Thyroid gland (tissue), 4 donors: ENCODE results near the gene HTR2A. TPM values are rescaled to one million over a fixed set of nuclear protein-coding genes. Genes with fewer than 3 reads are reported as not detected.

Experiments
- DNase-seq, 2 donors: peaks; one replicate each; pipeline ENCODE4 v3.0.0-alpha.2; 2019
- H3K27ac ChIP-seq, 3 donors: fragments of 200-600 bp; sonication (generic); 1 replicate in 2 of 3; 2 replicates in 1 of 3; pipeline ENCODE4 v1.5.1; 2016 to 2019; ENCODE audit warnings: mild to moderate bottlenecking in 1 of 3, moderate library complexity in 1 of 3
- H3K27me3 ChIP-seq: fragments of 200-600 bp; sonication (generic); one replicate; pipeline ENCODE4 v1.5.1; 2019
- H3K36me3 ChIP-seq, 2 donors: fragments of 200-600 bp; sonication (generic); one replicate each; pipeline ENCODE4 v1.5.1; 2016 to 2019
- H3K4me1 ChIP-seq, 2 donors: fragments of 200-600 bp; sonication (generic); one replicate each; pipeline ENCODE4 v1.5.1; 2017 to 2019
- H3K4me3 ChIP-seq, 3 donors: fragments of 200-600 bp; sonication (generic); replicated peaks in 1 of 3; 1 replicate in 2 of 3; 2 replicates in 1 of 3; pipeline ENCODE4 v1.5.1; 2016; ENCODE audit warnings: mild to moderate bottlenecking in 1 of 3
- H3K9me3 ChIP-seq: fragments of 200-600 bp; sonication (generic); one replicate; pipeline ENCODE4 v1.5.1; 2017
- POLR2A ChIP-seq, 2 donors: fragments of 450-650 bp; IDR thresholded peaks; one replicate each; pipeline ENCODE4 v1.6.1; 2017; ENCODE audit warnings: antibody characterized with exemption in 2 of 2, mild to moderate bottlenecking in 2 of 2, moderate library complexity in 1 of 2
- WGBS, 2 donors: methylation state at CpG; one replicate each; pipeline ENCODE4 v1.1.5; 2017; 5-methylcytosine and 5-hydroxymethylcytosine counted together
- intact Hi-C: fragments of 100-400 bp; cut with DNase I; formaldehyde crosslinking; loops from one replicate; pipeline ENCODE4 v1.15.1; 2023
- total RNA-seq, 4 donors: library from RNA; depleted of rRNA; stranded (reverse); fragments of >200 nt; gene quantifications; one replicate each; pipeline ENCODE4 v1.2.3, GENCODE V29; 2016
- TF ChIP-seq, protein P1 (sequence below), 6 experiments: fragments of 200-600 bp in 3 of 6; fragments of 450-650 bp in 3 of 6; sonication (generic) in 3 of 6; IDR thresholded peaks; one replicate each; pipeline ENCODE4 v1.5.1; 2016 to 2019; ENCODE audit warnings: antibody characterized with exemption in 6 of 6, mild to moderate bottlenecking in 2 of 6, inconsistent platforms in 1 of 6, moderate library complexity in 1 of 6

HTR2A gene
- total RNA-seq: under 1 TPM in 1 of 4 donors, not detected in 3; 0.22 TPM

DNA sequence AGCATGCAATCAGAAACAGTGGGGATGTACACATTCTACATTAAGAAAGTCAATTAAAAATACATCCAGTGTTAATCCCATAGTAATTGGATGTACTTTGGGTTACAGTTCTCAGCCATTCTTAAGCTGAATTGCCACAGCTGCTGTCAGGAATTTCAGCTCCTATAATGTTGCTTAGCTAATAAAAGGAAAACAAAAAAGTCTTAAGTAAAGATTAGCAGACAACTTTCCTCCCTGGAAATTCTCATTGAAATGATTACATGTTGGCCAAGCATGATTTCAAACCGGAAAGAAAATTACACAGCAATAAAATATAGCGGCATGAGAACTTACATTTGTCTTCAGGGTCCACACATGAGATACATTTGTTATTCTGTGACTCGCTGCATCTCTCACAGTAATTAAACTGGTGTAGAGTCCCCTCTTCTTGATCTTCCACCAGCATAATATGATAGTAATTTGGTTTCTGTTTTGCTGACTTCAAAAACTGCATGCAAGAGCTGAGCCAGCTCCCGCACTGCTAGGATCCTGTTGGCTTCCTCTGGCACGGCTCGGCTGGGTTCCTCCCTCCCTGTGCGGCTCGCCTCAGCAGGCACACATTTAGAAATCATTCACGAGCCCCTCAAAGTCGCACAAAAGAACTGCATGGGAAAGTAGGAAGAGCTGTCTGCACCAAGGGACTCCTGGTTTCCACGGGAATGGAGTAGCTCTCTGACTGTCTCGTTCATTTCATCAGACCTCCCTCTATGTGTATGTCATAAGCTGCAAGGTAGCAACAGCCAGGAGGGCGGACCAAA is at the start of gene HTR2A:
TSS of gene HTR2A (minus strand) at position 713 of the 797 bp plus-strand sequence. CDS start 1,147 bp downstream, outside the sequence.
- intact Hi-C loops: no loop called here
- peak; percentile 50 to 63 for DNase-seq

DNA sequence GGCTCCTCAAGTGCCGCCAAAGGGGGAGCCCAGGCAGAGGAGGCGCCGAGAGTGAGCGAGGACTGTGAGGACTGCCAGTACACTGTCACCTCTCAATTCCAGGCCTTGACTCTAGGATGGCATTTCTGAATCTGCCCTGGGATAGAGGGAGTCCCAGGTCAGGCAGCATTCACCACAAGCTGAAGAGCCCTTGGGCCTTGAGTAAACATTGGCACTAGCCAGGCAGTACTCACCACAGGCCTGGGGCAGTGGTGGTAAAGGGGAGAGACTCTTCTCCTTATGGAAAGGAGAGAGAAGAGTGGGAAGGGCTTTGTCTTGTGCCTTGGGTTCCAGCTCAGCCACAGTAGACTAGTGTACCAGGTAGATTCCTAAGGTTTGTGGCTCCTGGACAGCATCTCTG is 39.7 kb upstream of the HTR2A start:
- Histone ChIP-seq H3K4me3 (no peak overlapping the region), H3K27me3 (no peaks in the 10 kb centered on the region), H3K36me3 (no peaks in the 10 kb centered on the region), H3K27ac (no peak overlapping the region), H3K4me1 (no peaks in the 10 kb centered on the region), H3K9me3 (no peaks in the 10 kb centered on the region)
- TF ChIP-seq, protein P1, sequence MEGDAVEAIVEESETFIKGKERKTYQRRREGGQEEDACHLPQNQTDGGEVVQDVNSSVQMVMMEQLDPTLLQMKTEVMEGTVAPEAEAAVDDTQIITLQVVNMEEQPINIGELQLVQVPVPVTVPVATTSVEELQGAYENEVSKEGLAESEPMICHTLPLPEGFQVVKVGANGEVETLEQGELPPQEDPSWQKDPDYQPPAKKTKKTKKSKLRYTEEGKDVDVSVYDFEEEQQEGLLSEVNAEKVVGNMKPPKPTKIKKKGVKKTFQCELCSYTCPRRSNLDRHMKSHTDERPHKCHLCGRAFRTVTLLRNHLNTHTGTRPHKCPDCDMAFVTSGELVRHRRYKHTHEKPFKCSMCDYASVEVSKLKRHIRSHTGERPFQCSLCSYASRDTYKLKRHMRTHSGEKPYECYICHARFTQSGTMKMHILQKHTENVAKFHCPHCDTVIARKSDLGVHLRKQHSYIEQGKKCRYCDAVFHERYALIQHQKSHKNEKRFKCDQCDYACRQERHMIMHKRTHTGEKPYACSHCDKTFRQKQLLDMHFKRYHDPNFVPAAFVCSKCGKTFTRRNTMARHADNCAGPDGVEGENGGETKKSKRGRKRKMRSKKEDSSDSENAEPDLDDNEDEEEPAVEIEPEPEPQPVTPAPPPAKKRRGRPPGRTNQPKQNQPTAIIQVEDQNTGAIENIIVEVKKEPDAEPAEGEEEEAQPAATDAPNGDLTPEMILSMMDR (IDR thresholded peaks at IDR 0.05): no peak
- no peak for TF ChIP-seq POLR2A (IDR thresholded peaks at IDR 0.05)
- 94 to 95% methylated on average over 4 of the region's 4 CpGs for WGBS, 2 donors
- no peak for DNase-seq
- intact Hi-C loops: no loop called here

More for the DNA sequence above, at the start of gene HTR2A:
- Histone ChIP-seq H3K4me1 (peaks cover 0 to 12% of the 10 kb centered on the region in 2 donors), H3K27me3 (no peaks in the 10 kb centered on the region), H3K4me3 (peak within 1 kb of the TSS in 1 of 3 donors; percentile 18), H3K27ac (no peak within 1 kb of the TSS), H3K9me3 (no peaks in the 10 kb centered on the region), H3K36me3 (no peaks in the 10 kb centered on the region)
- WGBS, 2 donors: 22 to 23% methylated on average over 13 of the region's 13 CpGs
- TF ChIP-seq, protein P1 (IDR thresholded peaks at IDR 0.05): no peak
- TF ChIP-seq POLR2A (IDR thresholded peaks at IDR 0.05): no peak

DNA sequence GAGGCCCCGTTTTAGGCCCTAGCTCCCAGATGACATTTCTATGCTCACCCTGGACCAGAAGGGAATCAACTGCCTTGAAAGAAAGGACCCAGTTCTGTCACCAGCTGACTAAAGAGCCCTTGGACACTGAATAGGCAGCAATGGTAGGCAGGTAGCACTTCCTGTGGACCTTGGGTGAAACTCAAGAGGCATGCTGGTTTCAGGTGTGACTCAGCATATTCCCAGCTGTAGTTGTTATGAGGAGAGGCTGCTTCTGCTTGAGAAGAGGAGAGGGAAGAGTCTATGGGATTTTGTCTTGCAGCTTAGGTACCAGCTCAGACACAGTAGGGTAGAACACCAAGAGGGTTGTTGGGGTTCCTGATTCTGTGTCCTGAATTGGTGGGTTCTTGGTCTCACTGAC is 37.9 kb upstream of the HTR2A start:
- intact Hi-C loops: no loop called here
- no peak for DNase-seq
- Histone ChIP-seq H3K27me3 (no peaks in the 10 kb centered on the region), H3K4me1 (no peaks in the 10 kb centered on the region), H3K4me3 (no peak overlapping the region), H3K27ac (no peak overlapping the region), H3K9me3 (no peaks in the 10 kb centered on the region), H3K36me3 (no peaks in the 10 kb centered on the region)
- 44 to 80% methylated on average over 1 of the region's 1 CpG for WGBS, 2 donors
- TF ChIP-seq, protein P1 (IDR thresholded peaks at IDR 0.05): no peak
- no peak for TF ChIP-seq POLR2A (IDR thresholded peaks at IDR 0.05)

DNA sequence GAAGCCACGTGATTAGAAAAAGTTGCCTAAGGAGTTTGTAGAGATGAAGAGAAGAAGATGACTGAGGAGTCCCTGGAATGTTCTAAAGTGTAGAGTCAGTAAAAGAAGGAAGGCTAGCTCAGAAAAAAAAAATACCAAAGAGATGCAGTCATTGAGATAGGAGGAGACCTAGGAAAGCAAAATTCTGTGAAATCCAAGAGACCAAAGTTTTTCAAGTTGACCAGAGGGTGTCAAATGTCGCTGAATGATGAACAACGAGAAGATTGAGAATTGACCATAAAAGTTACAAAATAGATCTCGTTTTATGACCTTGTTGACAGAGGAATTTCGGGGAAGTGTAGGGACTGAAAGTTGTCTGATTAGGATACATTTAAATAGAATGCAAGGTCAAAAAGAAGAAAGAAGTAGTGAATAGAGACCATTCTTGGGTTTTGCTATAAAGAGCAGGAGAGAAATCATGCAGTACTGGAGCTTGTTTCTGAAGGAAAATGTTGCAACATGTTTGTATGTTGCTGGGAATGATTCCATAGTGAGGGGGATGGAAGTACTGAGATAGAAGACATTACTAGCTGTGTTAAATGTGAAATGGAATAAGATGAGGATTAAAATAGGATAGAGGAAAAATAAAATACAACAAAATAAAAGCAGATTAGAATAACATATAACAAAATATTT is 30.2 kb upstream of the HTR2A start:
- intact Hi-C loops: no loop called here
- no peaks in the 10 kb centered on the region for H3K4me1 ChIP-seq
- no peaks in the 10 kb centered on the region for H3K36me3 ChIP-seq
- H3K4me3 ChIP-seq: no peak overlapping the region
- no peaks in the 10 kb centered on the region for H3K27me3 ChIP-seq
- no peak for TF ChIP-seq POLR2A (IDR thresholded peaks at IDR 0.05)
- TF ChIP-seq, protein P1 (IDR thresholded peaks at IDR 0.05): no peak
- no peak overlapping the region for H3K27ac ChIP-seq
- WGBS, 2 donors: 83 to 85% methylated on average over 5 of the region's 5 CpGs
- H3K9me3 ChIP-seq: no peaks in the 10 kb centered on the region
- no peak for DNase-seq

DNA sequence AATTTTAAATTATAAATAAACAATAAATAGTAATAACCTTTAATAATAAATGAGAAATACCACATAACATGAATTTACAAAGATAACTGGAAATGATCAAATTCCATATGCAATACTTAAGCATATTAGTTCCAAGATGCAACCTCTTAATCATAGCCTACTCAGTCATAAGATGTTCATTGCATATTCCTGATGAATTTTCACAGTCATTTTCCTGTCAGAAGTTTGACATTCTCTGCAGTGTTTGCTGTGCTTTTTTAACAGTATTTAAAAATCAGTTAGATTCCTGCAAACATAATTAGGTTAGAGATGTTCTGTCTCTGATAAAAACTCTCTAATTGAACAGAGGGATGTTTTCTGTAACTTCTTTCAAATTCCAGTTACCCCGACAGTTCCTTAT is 28.6 kb upstream of the HTR2A start:
- 89 to 91% methylated on average over 1 of the region's 1 CpG for WGBS, 2 donors
- H3K4me1 ChIP-seq: no peaks in the 10 kb centered on the region
- intact Hi-C loops: no loop called here
- TF ChIP-seq, protein P1 (IDR thresholded peaks at IDR 0.05): no peak
- TF ChIP-seq POLR2A (IDR thresholded peaks at IDR 0.05): no peak
- no peaks in the 10 kb centered on the region for H3K9me3 ChIP-seq
- H3K4me3 ChIP-seq: no peak overlapping the region
- H3K36me3 ChIP-seq: no peaks in the 10 kb centered on the region
- H3K27ac ChIP-seq: no peak overlapping the region
- DNase-seq: no peak
- no peaks in the 10 kb centered on the region for H3K27me3 ChIP-seq
